H1 (cell line): ENCODE data around the gene NTMT1. TPM values are rescaled to one million over a fixed set of nuclear protein-coding genes. Genes with fewer than 3 reads are reported as not detected.

Experiments
- CTCF ChIA-PET: fragments of 300-600 bp; sonication (Branson Sonifier 250); formaldehyde crosslinking; loops from one replicate; lab custom pipeline; 2021; ENCODE audit not compliant: partially characterized antibody; lab: Charles Lee
- POLR2A ChIA-PET: fragments of 300-600 bp; sonication (Branson Sonifier 250); formaldehyde crosslinking; loops from one replicate; lab custom pipeline; 2021; ENCODE audit warnings: inconsistent platforms; ENCODE audit not compliant: partially characterized antibody; lab: Charles Lee
- DNase-seq, 2 experiments: peaks; one replicate each; pipeline versions ENCODE4 v3.0.0 to v3.0.0-alpha.2; 2010 to 2022; ENCODE audit warnings: low spot score in 2 of 2, low read depth in 1 of 2, mixed read lengths in 1 of 2
- FAIRE-seq: peaks from 2 replicates; lab custom pipeline; 2011; peaks lifted over from hg19 to GRCh38; lab: Jason Lieb, UNC
- H2AFZ ChIP-seq: 2 replicates; pipeline ENCODE4 v1.8.1; 2012; ENCODE audit warnings: low read length, inconsistent platforms
- H2AK5ac ChIP-seq: 2 replicates; pipeline ENCODE4 v1.6.1; 2013; ENCODE audit warnings: low read depth, low read length
- H2BK120ac ChIP-seq: replicated peaks from 2 replicates; pipeline ENCODE3; 2013; ENCODE audit warnings: low read depth, low read length, inconsistent platforms
- H2BK12ac ChIP-seq: 2 replicates; pipeline ENCODE4 v1.6.1; 2013; ENCODE audit warnings: low read depth, low read length
- H2BK15ac ChIP-seq: 2 replicates; pipeline ENCODE4 v1.6.1; 2013; ENCODE audit warnings: low read length
- H2BK20ac ChIP-seq: 2 replicates; pipeline ENCODE4 v1.6.1; 2013; ENCODE audit warnings: low read length
- H2BK5ac ChIP-seq: 2 replicates; pipeline ENCODE4 v1.6.1; 2013; ENCODE audit warnings: low read depth, low read length
- H3K14ac ChIP-seq: 2 replicates; pipeline ENCODE4 v1.6.1; 2013; ENCODE audit warnings: inconsistent platforms; ENCODE audit not compliant: insufficient read length
- H3K18ac ChIP-seq: 2 replicates; pipeline ENCODE4 v1.6.1; 2013; ENCODE audit warnings: low read length; ENCODE audit errors: extremely low read depth
- H3K23ac ChIP-seq: 2 replicates; pipeline ENCODE4 v1.6.1; 2013; ENCODE audit warnings: inconsistent platforms; ENCODE audit not compliant: insufficient read length
- H3K23me2 ChIP-seq: 2 replicates; pipeline ENCODE4 v1.6.1; 2013; ENCODE audit warnings: low read depth, low read length
- H3K27ac ChIP-seq: 2 replicates; pipeline ENCODE4 v1.6.1; 2011; ENCODE audit warnings: low read depth, low read length, inconsistent platforms
- H3K27me3 ChIP-seq, 4 experiments: replicated peaks in 1 of 4; 1 replicate in 1 of 4; 2 replicates in 3 of 4; pipeline versions ENCODE4 v1.6.1 to v1.8.1; 2011 to 2013; ENCODE audit warnings: low read length in 3 of 4, mild to moderate bottlenecking in 3 of 4, inconsistent platforms in 2 of 4, mixed read lengths in 2 of 4, moderate library complexity in 1 of 4; ENCODE audit not compliant: control insufficient read depth in 3 of 4, insufficient read depth in 3 of 4; ENCODE audit errors: extremely low read depth in 1 of 4
- H3K36me3 ChIP-seq, 4 experiments: 2 replicates each; pipeline versions ENCODE4 v1.6.1 to v1.8.1; 2011 to 2013; ENCODE audit warnings: mild to moderate bottlenecking in 4 of 4, low read length in 3 of 4, moderate library complexity in 2 of 4, control low read depth in 1 of 4, inconsistent platforms in 1 of 4; ENCODE audit not compliant: insufficient read depth in 4 of 4, control insufficient read depth in 2 of 4
- H3K4ac ChIP-seq: replicated peaks from 2 replicates; pipeline ENCODE3; 2013; ENCODE audit warnings: low read length, low read depth, mixed read lengths, inconsistent platforms; ENCODE audit not compliant: insufficient read length
- H3K4me1 ChIP-seq, 4 experiments: replicated peaks in 1 of 4; 1 replicate in 1 of 4; 2 replicates in 3 of 4; pipeline versions ENCODE4 v1.6.1 to v1.8.1; 2011 to 2013; ENCODE audit warnings: low read length in 3 of 4, inconsistent platforms in 2 of 4, mixed read lengths in 1 of 4; ENCODE audit not compliant: insufficient read depth in 4 of 4, control insufficient read depth in 3 of 4
- H3K4me2 ChIP-seq, 2 experiments: 2 replicates each; pipeline versions ENCODE4 v1.6.1 to v1.8.1; 2011 to 2013; ENCODE audit warnings: low read depth in 2 of 2, low read length in 2 of 2, control low read depth in 1 of 2, inconsistent platforms in 1 of 2, mild to moderate bottlenecking in 1 of 2; ENCODE audit not compliant: insufficient read depth in 1 of 2
- H3K4me3 ChIP-seq, 4 experiments: fragments of 200-600, 300-600 bp in 1 of 4; sonication (generic), shearing (Covaris generic), sonication (Bioruptor Twin) in 1 of 4; 2 replicates each; pipeline versions ENCODE4 v1.5.1 to v1.8.1; 2011 to 2016; ENCODE audit warnings: low read length in 4 of 4, low read depth in 3 of 4, control low read depth in 2 of 4, inconsistent platforms in 2 of 4, mild to moderate bottlenecking in 2 of 4, mixed read lengths in 1 of 4, moderate library complexity in 1 of 4; ENCODE audit not compliant: insufficient read depth in 2 of 4; ENCODE audit errors: extremely low read depth in 1 of 4
- H3K56ac ChIP-seq: replicated peaks from 2 replicates; pipeline ENCODE3; 2013; ENCODE audit warnings: low read depth, mild to moderate bottlenecking, mixed read lengths, low read length, inconsistent platforms; ENCODE audit not compliant: insufficient read length
- H3K79me1 ChIP-seq: 2 replicates; pipeline ENCODE4 v1.6.1; 2013; ENCODE audit warnings: low read depth, low read length, control low read depth
- H3K79me2 ChIP-seq, 2 experiments: 2 replicates each; pipeline versions ENCODE4 v1.6.1 to v1.8.1; 2012 to 2013; ENCODE audit warnings: low read length in 2 of 2, mild to moderate bottlenecking in 2 of 2, inconsistent platforms in 1 of 2; ENCODE audit not compliant: insufficient read depth in 2 of 2, control insufficient read depth in 1 of 2
- H3K9ac ChIP-seq, 4 experiments: replicated peaks in 1 of 4; 1 replicate in 1 of 4; 2 replicates in 3 of 4; pipeline versions ENCODE4 v1.6.1 to v1.8.1; 2011 to 2013; ENCODE audit warnings: low read depth in 3 of 4, low read length in 3 of 4, control low read depth in 2 of 4, mild to moderate bottlenecking in 2 of 4, moderate library complexity in 2 of 4, inconsistent platforms in 1 of 4; ENCODE audit errors: extremely low read depth in 1 of 4
- H3K9me3 ChIP-seq, 2 experiments: 2 replicates each; pipeline versions ENCODE4 v1.6.1 to v1.8.1; 2012 to 2013; ENCODE audit warnings: mild to moderate bottlenecking in 2 of 2, moderate library complexity in 2 of 2, control low read depth in 1 of 2, inconsistent platforms in 1 of 2, low read depth in 1 of 2, low read length in 1 of 2, mixed read lengths in 1 of 2; ENCODE audit not compliant: insufficient read depth in 2 of 2
- H4K20me1 ChIP-seq, 2 experiments: replicated peaks in 1 of 2; 2 replicates each; pipeline versions ENCODE3 to v1.8.1; 2011 to 2013; ENCODE audit warnings: inconsistent platforms in 2 of 2, low read length in 2 of 2, mild to moderate bottlenecking in 1 of 2; ENCODE audit not compliant: insufficient read depth in 2 of 2, control insufficient read depth in 1 of 2
- H4K5ac ChIP-seq: 2 replicates; pipeline ENCODE4 v1.6.1; 2013; ENCODE audit warnings: low read length, low read depth, mixed read lengths, inconsistent platforms; ENCODE audit not compliant: insufficient read length
- H4K8ac ChIP-seq: 2 replicates; pipeline ENCODE4 v1.8.0; 2013; ENCODE audit warnings: mild to moderate bottlenecking, moderate library complexity, low read length, inconsistent platforms; ENCODE audit not compliant: insufficient read depth; ENCODE audit errors: extremely low read depth
- H4K91ac ChIP-seq: replicated peaks from 2 replicates; pipeline ENCODE3; 2013; ENCODE audit warnings: low read length, mixed read lengths, inconsistent platforms; ENCODE audit not compliant: insufficient read length
- CHD2 ChIP-seq: IDR thresholded peaks from 2 replicates; pipeline ENCODE4 v1.6.1; 2012; ENCODE audit warnings: low read length, improper control_type of control experiment
- CTCF ChIP-seq, 3 experiments: IDR thresholded peaks; 1 replicate in 2 of 3; 2 replicates in 1 of 3; pipeline versions ENCODE4 v1.5.1 to v1.6.1; 2011; ENCODE audit warnings: low read length in 3 of 3, mild to moderate bottlenecking in 3 of 3, inconsistent platforms in 2 of 3, low read depth in 1 of 3, moderate library complexity in 1 of 3; ENCODE audit not compliant: insufficient read depth in 1 of 3; ENCODE audit errors: control extremely low read depth in 1 of 3
- EZH2 ChIP-seq: fragments of 200-600 bp; sonication (generic); IDR thresholded peaks from 2 replicates; pipeline ENCODE4 v1.7.1; 2012; ENCODE audit warnings: low read depth, mild to moderate bottlenecking, moderate library complexity, low read length, inconsistent platforms; ENCODE audit not compliant: severe bottlenecking
- KDM5A ChIP-seq: fragments of 200-600 bp; IDR thresholded peaks from 2 replicates; pipeline ENCODE4 v1.7.1; 2012; ENCODE audit warnings: mild to moderate bottlenecking, low read length, inconsistent platforms, mixed read lengths
- MAFK ChIP-seq: IDR thresholded peaks from 2 replicates; pipeline ENCODE4 v1.6.1; 2012; ENCODE audit warnings: low read depth, mild to moderate bottlenecking, improper control_type of control experiment, low read length
- RFX5 ChIP-seq: IDR thresholded peaks from 2 replicates; pipeline ENCODE4 v1.6.1; 2011; ENCODE audit warnings: low read depth, low read length, improper control_type of control experiment, borderline replicate concordance
- TAF7 ChIP-seq: optimal IDR thresholded peaks from 2 replicates; pipeline ENCODE3; 2011; ENCODE audit warnings: low read depth, mild to moderate bottlenecking, inconsistent platforms, low read length, moderate library complexity, borderline replicate concordance
- WGBS, 2 experiments: shearing (Covaris generic) in 1 of 2; methylation state at CpG; one replicate each; pipeline versions ENCODE4 v1.1.6 to v1.1.7; 2013 to 2015; ENCODE audit warnings: low lambda C conversion rate in 2 of 2, mixed read lengths in 2 of 2, inconsistent platforms in 1 of 2, low coverage in 1 of 2, missing lambda C conversion rate in 1 of 2; ENCODE audit not compliant: insufficient replicate concordance in 2 of 2, insufficient coverage in 1 of 2, insufficient read length in 1 of 2; ENCODE audit errors: extremely low coverage in 1 of 2, missing lambda C conversion rate in 1 of 2; 5-methylcytosine and 5-hydroxymethylcytosine counted together
- polyA plus RNA-seq, 7 experiments: library from polyadenylated mRNA; depleted of rRNA in 3 of 7; stranded (reverse) in 5 of 7; unstranded in 2 of 7; fragments of >200 nt in 5 of 7; fragments of 200-250 nt in 2 of 7; gene quantifications; 1 replicate in 5 of 7; 2 replicates in 1 of 7; 4 replicates in 1 of 7; pipeline versions ENCODE4 v1.2.1 to v1.2.3, GENCODE V29; 2011 to 2013; ENCODE audit warnings: missing spikeins in 2 of 7, mixed read lengths in 2 of 7
- total RNA-seq: library from RNA; stranded (reverse); fragmentation: NEBNext Ultra II Directional; extraction: Animal tissue kit (Norgen Biotek cat#: 25700); gene quantifications from 2 replicates; pipeline ENCODE4 v1.2.1, GENCODE V29; 2021

Gene NTMT1
- total and polyA plus RNA-seq, 2 of the 8 experiments (the other 6 are each of a cell fraction or from before 2014, with no cell fraction given), result 66.8 to 70.2 TPM

- H2AK5ac ChIP-seq, result no peak overlapping the region
- ChIA-PET CTCF (interaction anchor here (0.9 to 1.3 kb wide), 3 partner anchors 10 to 80 kb away, joined by 3 read pairs; no protein-coding TSS in a partner anchor), POLR2A (no interaction called here)
- H3K4me1 ChIP-seq, result peaks cover 0 to 3% (median under 1%) of the 10 kb centered on the region in 4 experiments; a peak in 4 of 7 replicates
- peak overlapping the region; percentile 77 for H2BK15ac ChIP-seq
- peaks cover 6% of the 10 kb centered on the region; the same call in 1 of the 2 replicates for H3K23me2 ChIP-seq
- peak overlapping the region; percentile 77; the same call in 1 of the 2 replicates for H2BK5ac ChIP-seq
- DNase-seq (no peak), FAIRE-seq (no peak)
- H3K18ac ChIP-seq, result no peak overlapping the region
- 91% methylated on average over 31 of the region's 34 CpGs; no CpG with 5 or more reads in 1 of the 2 experiments for WGBS, 2 experiments
- H3K27me3 ChIP-seq, result no peaks in the 10 kb centered on the region
- H4K20me1 ChIP-seq, result peaks cover 0 to 6% of the 10 kb centered on the region in 2 experiments
- no peak overlapping the region for H4K5ac ChIP-seq
- H3K14ac ChIP-seq, result no peak overlapping the region
- H2BK20ac ChIP-seq, result peak overlapping the region; percentile 64; the same call in 1 of the 2 replicates
- peak overlapping the region; percentile 84 for H4K91ac ChIP-seq
- H3K56ac ChIP-seq, result no peak overlapping the region
- H3K9me3 ChIP-seq, result peaks cover 0 to 3% of the 10 kb centered on the region in 2 experiments; a peak in 1 of 4 replicates
- H3K27ac ChIP-seq, result no peak overlapping the region
- H3K4ac ChIP-seq, result peak overlapping the region; percentile 23
- no peak overlapping the region for H3K23ac ChIP-seq
- no peak overlapping the region for H3K4me3 ChIP-seq
- no peak overlapping the region for H2AFZ ChIP-seq
- no peaks in the 10 kb centered on the region for H3K36me3 ChIP-seq
- no peak overlapping the region for H2BK120ac ChIP-seq
- no peaks in the 10 kb centered on the region for H3K79me2 ChIP-seq
- peak overlapping the region; percentile 97; the same call in 1 of the 2 replicates for H2BK12ac ChIP-seq
- H3K79me1 ChIP-seq, result no peaks in the 10 kb centered on the region
- H4K8ac ChIP-seq, result peak overlapping the region; percentile 37
- no peak overlapping the region for H3K9ac ChIP-seq
- H3K4me2 ChIP-seq, result no peak overlapping the region
- TF ChIP-seq RFX5 (no peak), EZH2 (no peak), CTCF (IDR thresholded peaks at IDR 0.05; ENCODE audit: control extremely low read depth in 1 of 3, insufficient read depth in 1 of 3, low read depth in 1 of 3, low read length in 3 of 3) (no peak), TAF7 (no peak), CHD2 (no peak), MAFK (no peak), KDM5A (no peak)
Observed at GRCh38 chr9:129576546-129577543, 49.1 kb upstream of the NTMT1 start.
